IPS-NIHi7 (cell line): ENCODE results near the gene CD70.
"Not testable (repeated sequence)": the region's sequence is repeated elsewhere in the genome, so short reads cannot be mapped to it uniquely, and the experiment has no call there.

Source experiments
- DNase-seq: peaks from one replicate; pipeline ENCODE4 v3.0.0; 2012; ENCODE audit warnings: mixed read lengths; ENCODE audit errors: extremely low spot score

Gene CD70

GRCh38 chr19:6597471-6598253 is 6.7 kb upstream of the CD70 start:
- DNase-seq: not testable (repeated sequence)

GRCh38 chr19:6596621-6597020 is 5.7 kb upstream of the CD70 start:
- DNase-seq: no peak

- no peak for DNase-seq
Measured at GRCh38 chr19:6593651-6594416, 2.9 kb upstream of the CD70 start.

GRCh38 chr19:6590258-6590826 is 608 bp downstream of the CD70 start:
- DNase-seq: peak; percentile 52

- DNase-seq: no peak
Measured at GRCh38 chr19:6589711-6590257, 1.2 kb downstream of the CD70 start.

- DNase-seq: no peak
Measured at GRCh38 chr19:6588508-6589345, 2.2 kb downstream of the CD70 start.

- DNase-seq: no peak
Measured at GRCh38 chr19:6587998-6588507, 2.9 kb downstream of the CD70 start.

- DNase-seq: peak; percentile 51
Measured at GRCh38 chr19:6587093-6587820, 3.7 kb downstream of the CD70 start.

- no peak for DNase-seq
Measured at GRCh38 chr19:6586726-6587092, 4.2 kb downstream of the CD70 start.

- DNase-seq: no peak
Measured at GRCh38 chr19:6586056-6586455, 4.9 kb downstream of the CD70 start.

GRCh38 chr19:6582515-6583484 is 8.2 kb downstream of the CD70 start:
- not testable (repeated sequence) for DNase-seq

GRCh38 chr19:6580313-6580712 is 10.6 kb downstream of the CD70 start:
- DNase-seq: no peak

GRCh38 chr19:6579450-6580178 is 11.3 kb downstream of the CD70 start:
- no peak for DNase-seq

GRCh38 chr19:6577476-6578125 is 13.3 kb downstream of the CD70 start:
- no peak for DNase-seq

- DNase-seq: no peak
Measured at GRCh38 chr19:6576869-6577475, 14.0 kb downstream of the CD70 start.

- DNase-seq: no peak
Measured at GRCh38 chr19:6573350-6573749, 17.6 kb downstream of the CD70 start.

- no peak for DNase-seq
Measured at GRCh38 chr19:6572217-6572616, 18.7 kb downstream of the CD70 start.

GRCh38 chr19:6571167-6571566 is 19.8 kb downstream of the CD70 start:
- DNase-seq: no peak
